OCI-LY1 (cell line): Measurements from ENCODE around the gene TMEM87A.
A peak's percentile ranks its signal among the peaks of the same experiment; 100 is the strongest.
"Not testable (repeated sequence)": the region's sequence is repeated elsewhere in the genome, so short reads cannot be mapped to it uniquely, and the experiment has no call there.

Experiments
- H2AFZ ChIP-seq: fragments of 200-600 bp; sonication (generic), shearing (Covaris generic); 2 replicates; pipeline ENCODE4 v1.6.0; 2014; ENCODE audit warnings: antibody characterized with exemption, mild to moderate bottlenecking, low read length
- H3F3A ChIP-seq: fragments of 200-600 bp; sonication (generic), shearing (Covaris generic); 2 replicates; pipeline ENCODE4 v1.6.0; 2014; ENCODE audit warnings: mild to moderate bottlenecking, antibody characterized with exemption, low read length, moderate library complexity; ENCODE audit not compliant: insufficient read depth
- H3K27ac ChIP-seq: fragments of 200-600 bp; sonication (generic); 2 replicates; pipeline ENCODE4 v1.5.1; 2014; ENCODE audit warnings: low read length, mixed run types, mild to moderate bottlenecking, low read depth; ENCODE audit not compliant: poor library complexity, severe bottlenecking
- H3K27me3 ChIP-seq: fragments of 200-600 bp; sonication (generic); 2 replicates; pipeline ENCODE4 v1.6.0; 2014; ENCODE audit warnings: antibody characterized with exemption, mild to moderate bottlenecking, low read length, moderate library complexity; ENCODE audit not compliant: insufficient read depth
- H3K36me3 ChIP-seq: fragments of 200-600 bp; sonication (generic); 2 replicates; pipeline ENCODE4 v1.6.1; 2014; ENCODE audit warnings: mild to moderate bottlenecking, antibody characterized with exemption, low read length, moderate library complexity, mixed read lengths; ENCODE audit not compliant: insufficient read depth
- H3K4me1 ChIP-seq: fragments of 200-600 bp; sonication (generic); 2 replicates; pipeline ENCODE4 v1.5.1; 2014; ENCODE audit warnings: mild to moderate bottlenecking, low read length, moderate library complexity; ENCODE audit not compliant: insufficient read depth, severe bottlenecking
- H3K4me2 ChIP-seq: fragments of 200-600 bp; sonication (generic), shearing (Covaris generic); 2 replicates; pipeline ENCODE4 v1.6.1; 2014; ENCODE audit warnings: low read length
- H3K4me3 ChIP-seq: fragments of 200-600 bp; sonication (generic); 2 replicates; pipeline ENCODE4 v1.5.1; 2014; ENCODE audit warnings: low read length, low read depth, mild to moderate bottlenecking, mixed read lengths; ENCODE audit not compliant: poor library complexity, severe bottlenecking
- H3K79me2 ChIP-seq: fragments of 200-600 bp; shearing (Covaris generic); 2 replicates; pipeline ENCODE4 v1.6.1; 2016; ENCODE audit warnings: mixed run types, low read length, mixed read lengths; ENCODE audit not compliant: insufficient read depth
- H3K9ac ChIP-seq: fragments of 200-600 bp; sonication (generic), shearing (Covaris generic); 2 replicates; pipeline ENCODE4 v1.6.1; 2014; ENCODE audit warnings: mild to moderate bottlenecking, low read length, mixed read lengths
- H3K9me2 ChIP-seq: fragments of 200-600 bp; sonication (generic), shearing (Covaris generic); 2 replicates; pipeline ENCODE4 v1.6.1; 2014; ENCODE audit warnings: low read depth, mild to moderate bottlenecking, low read length, mixed read lengths
- H3K9me3 ChIP-seq: fragments of 200-600 bp; shearing (Covaris generic); 2 replicates; pipeline ENCODE4 v1.6.1; 2014; ENCODE audit warnings: low read length, mixed read lengths
- H4K20me1 ChIP-seq: fragments of 200-600 bp; sonication (generic), shearing (Covaris generic); 2 replicates; pipeline ENCODE4 v1.6.0; 2016; ENCODE audit warnings: mild to moderate bottlenecking, low read length; ENCODE audit not compliant: insufficient read depth
- EZH2 ChIP-seq: fragments of 200-600 bp; sonication (generic), shearing (Covaris generic); IDR thresholded peaks from 2 replicates; pipeline ENCODE4 v1.8.0; 2017; ENCODE audit warnings: borderline replicate concordance, mixed run types, mild to moderate bottlenecking, antibody characterized with exemption, low read length, moderate library complexity, mixed read lengths
- TF ChIP-seq, protein P1 (sequence below): fragments of 200-600 bp; sonication (generic), shearing (Covaris generic); IDR thresholded peaks from 2 replicates; pipeline ENCODE4 v1.5.1; 2017; ENCODE audit warnings: mild to moderate bottlenecking, antibody characterized with exemption, low read length, moderate library complexity, mixed read lengths

The TMEM87A gene, protein sequence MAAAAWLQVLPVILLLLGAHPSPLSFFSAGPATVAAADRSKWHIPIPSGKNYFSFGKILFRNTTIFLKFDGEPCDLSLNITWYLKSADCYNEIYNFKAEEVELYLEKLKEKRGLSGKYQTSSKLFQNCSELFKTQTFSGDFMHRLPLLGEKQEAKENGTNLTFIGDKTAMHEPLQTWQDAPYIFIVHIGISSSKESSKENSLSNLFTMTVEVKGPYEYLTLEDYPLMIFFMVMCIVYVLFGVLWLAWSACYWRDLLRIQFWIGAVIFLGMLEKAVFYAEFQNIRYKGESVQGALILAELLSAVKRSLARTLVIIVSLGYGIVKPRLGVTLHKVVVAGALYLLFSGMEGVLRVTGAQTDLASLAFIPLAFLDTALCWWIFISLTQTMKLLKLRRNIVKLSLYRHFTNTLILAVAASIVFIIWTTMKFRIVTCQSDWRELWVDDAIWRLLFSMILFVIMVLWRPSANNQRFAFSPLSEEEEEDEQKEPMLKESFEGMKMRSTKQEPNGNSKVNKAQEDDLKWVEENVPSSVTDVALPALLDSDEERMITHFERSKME

GRCh38 chr15:42272939-42273899 is at the start of gene TMEM87A, which contains the start of gene GANC:
TMEM87A (minus strand) TSS chr15:42273433; CDS start chr15:42273398, 35 bp downstream.
GANC (plus strand) TSS chr15:42273201; CDS start chr15:42274482, 1,281 bp downstream.
- no peaks in the 10 kb centered on the region for H3K9me3 ChIP-seq
- peaks cover 39% of the 10 kb centered on the region for H3K79me2 ChIP-seq
- H3F3A ChIP-seq = no peaks in the 10 kb centered on the region
- H3K4me2 ChIP-seq = peak within 1 kb of the TSS; percentile 89
- H2AFZ ChIP-seq = peak within 1 kb of the TSS; percentile 38; the same call in 1 of the 2 replicates
- H3K27ac ChIP-seq = peak within 1 kb of the TSS; percentile 86
- H3K9me2 ChIP-seq = no peaks in the 10 kb centered on the region
- no peaks in the 10 kb centered on the region for H4K20me1 ChIP-seq
- TF ChIP-seq, protein P1, sequence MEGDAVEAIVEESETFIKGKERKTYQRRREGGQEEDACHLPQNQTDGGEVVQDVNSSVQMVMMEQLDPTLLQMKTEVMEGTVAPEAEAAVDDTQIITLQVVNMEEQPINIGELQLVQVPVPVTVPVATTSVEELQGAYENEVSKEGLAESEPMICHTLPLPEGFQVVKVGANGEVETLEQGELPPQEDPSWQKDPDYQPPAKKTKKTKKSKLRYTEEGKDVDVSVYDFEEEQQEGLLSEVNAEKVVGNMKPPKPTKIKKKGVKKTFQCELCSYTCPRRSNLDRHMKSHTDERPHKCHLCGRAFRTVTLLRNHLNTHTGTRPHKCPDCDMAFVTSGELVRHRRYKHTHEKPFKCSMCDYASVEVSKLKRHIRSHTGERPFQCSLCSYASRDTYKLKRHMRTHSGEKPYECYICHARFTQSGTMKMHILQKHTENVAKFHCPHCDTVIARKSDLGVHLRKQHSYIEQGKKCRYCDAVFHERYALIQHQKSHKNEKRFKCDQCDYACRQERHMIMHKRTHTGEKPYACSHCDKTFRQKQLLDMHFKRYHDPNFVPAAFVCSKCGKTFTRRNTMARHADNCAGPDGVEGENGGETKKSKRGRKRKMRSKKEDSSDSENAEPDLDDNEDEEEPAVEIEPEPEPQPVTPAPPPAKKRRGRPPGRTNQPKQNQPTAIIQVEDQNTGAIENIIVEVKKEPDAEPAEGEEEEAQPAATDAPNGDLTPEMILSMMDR = no peak
- TF ChIP-seq EZH2 = no peak
- peak within 1 kb of the TSS; percentile 83 for H3K4me3 ChIP-seq
- H3K27me3 ChIP-seq = no peaks in the 10 kb centered on the region
- peak within 1 kb of the TSS; percentile 86 for H3K9ac ChIP-seq
- peaks cover 16% of the 10 kb centered on the region for H3K36me3 ChIP-seq
- peaks cover 37% of the 10 kb centered on the region for H3K4me1 ChIP-seq

DNA sequence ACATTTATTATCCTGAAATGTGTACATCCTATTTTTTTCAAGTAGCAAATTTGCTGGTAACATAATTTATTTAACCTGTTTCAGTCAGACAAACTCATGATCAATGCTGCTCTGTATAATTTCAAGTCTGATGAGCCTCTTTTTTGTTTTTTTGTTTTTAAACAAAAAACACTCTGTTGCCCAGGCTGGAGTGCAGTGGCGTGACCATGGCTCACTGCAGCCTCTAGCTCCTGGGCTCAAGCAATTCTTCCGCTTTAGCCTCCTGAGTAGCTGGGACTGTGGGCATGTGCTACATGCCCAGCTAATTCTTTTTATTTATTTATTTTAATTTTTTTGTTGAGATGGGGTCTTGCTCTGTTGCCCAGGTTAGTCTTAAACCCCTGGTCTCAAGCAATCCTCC is 46.0 kb upstream of the TMEM87A start:
- Histone ChIP-seq H3K4me1 (no peaks in the 10 kb centered on the region), H3K36me3 (no peaks in the 10 kb centered on the region), H3K9me2 (no peaks in the 10 kb centered on the region), H3F3A (no peaks in the 10 kb centered on the region), H3K27ac (no peak overlapping the region), H3K4me3 (no peak overlapping the region), H3K79me2 (no peaks in the 10 kb centered on the region), H3K27me3 (no peaks in the 10 kb centered on the region), H3K4me2 (no peak overlapping the region), H2AFZ (no peak overlapping the region), H3K9me3 (no peaks in the 10 kb centered on the region), H3K9ac (no peak overlapping the region), H4K20me1 (no peaks in the 10 kb centered on the region)
- TF ChIP-seq EZH2 = no peak
- TF ChIP-seq, protein P1 = no peak

DNA sequence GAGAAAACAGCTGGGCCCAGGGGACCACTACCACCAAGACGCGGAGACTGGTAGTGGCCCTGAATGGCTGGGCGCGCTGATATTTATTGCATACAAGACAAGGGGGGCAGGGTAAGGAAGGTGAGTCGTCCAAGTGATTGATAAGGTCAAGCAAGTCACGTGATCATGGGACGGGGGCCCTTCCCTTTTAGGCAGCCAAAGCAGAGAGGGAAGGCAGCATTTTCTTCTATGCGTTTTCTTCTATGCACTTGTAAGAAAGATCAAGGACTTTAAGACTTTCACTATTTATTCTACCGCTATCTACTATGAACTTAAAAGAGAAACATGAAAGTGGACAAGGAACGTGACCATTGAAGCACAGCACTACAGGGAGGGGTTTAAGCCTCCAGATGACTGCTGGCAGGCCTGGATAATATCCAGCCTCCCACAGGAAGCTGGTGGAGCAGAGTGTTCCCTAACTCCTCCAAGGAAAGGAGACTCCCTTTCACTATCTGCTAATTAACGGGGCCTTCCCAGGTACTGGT is 43.1 kb upstream of the TMEM87A start:
- not testable (repeated sequence) for H4K20me1 ChIP-seq, H2AFZ ChIP-seq, H3F3A ChIP-seq, H3K4me2 ChIP-seq, H3K27me3 ChIP-seq, H3K9me2 ChIP-seq, H3K36me3 ChIP-seq, H3K9ac ChIP-seq, H3K4me3 ChIP-seq, H3K9me3 ChIP-seq, H3K4me1 ChIP-seq, H3K79me2 ChIP-seq, H3K27ac ChIP-seq
